ENCODE results near the gene ACACA.
"Not testable (repeated sequence)": the region's sequence is repeated elsewhere in the genome, so short reads cannot be mapped to it uniquely, and the experiment has no call there.

Gene ACACA

GRCh38 chr17:37086334-37086733 lies 320.3 kb downstream of the ACACA start:
- no peak for DNase-seq
- H3K36me3 Mint-ChIP-seq (ENCODE audit: low read depth) = peaks cover 28% of the 10 kb centered on the region
- no peak overlapping the region for H3K4me3 Mint-ChIP-seq
- H3K27ac Mint-ChIP-seq = no peak overlapping the region
- no peaks in the 10 kb centered on the region for H3K9me3 Mint-ChIP-seq
- H3K27me3 Mint-ChIP-seq = no peaks in the 10 kb centered on the region
- H3K4me1 Mint-ChIP-seq = peaks cover 31% of the 10 kb centered on the region
- ATAC-seq = no peak

- H3K27me3 Mint-ChIP-seq = no peaks in the 10 kb centered on the region
- ATAC-seq (no peak), DNase-seq (no peak)
- no peak overlapping the region for H3K27ac Mint-ChIP-seq
- H3K4me3 Mint-ChIP-seq = no peak overlapping the region
- peaks cover 30% of the 10 kb centered on the region for H3K36me3 Mint-ChIP-seq (ENCODE audit: low read depth)
- peaks cover 13% of the 10 kb centered on the region for H3K4me1 Mint-ChIP-seq
- H3K9me3 Mint-ChIP-seq = peaks cover 4% of the 10 kb centered on the region
Observed at GRCh38 chr17:37084372-37084771, 322.3 kb downstream of the ACACA start.

GRCh38 chr17:37083456-37083855 lies 323.2 kb downstream of the ACACA start:
- Mint-ChIP-seq H3K27ac (no peak overlapping the region), H3K36me3 (ENCODE audit: low read depth) (peaks cover 30% of the 10 kb centered on the region), H3K27me3 (no peaks in the 10 kb centered on the region), H3K4me1 (peaks cover 5% of the 10 kb centered on the region), H3K4me3 (no peak overlapping the region), H3K9me3 (peaks cover 6% of the 10 kb centered on the region)
- ATAC-seq (no peak), DNase-seq (no peak)

- Mint-ChIP-seq H3K9me3 (peaks cover 6% of the 10 kb centered on the region), H3K27ac (no peak overlapping the region), H3K27me3 (no peaks in the 10 kb centered on the region), H3K4me1 (peaks cover 2% of the 10 kb centered on the region), H3K36me3 (ENCODE audit: low read depth) (peaks cover 27% of the 10 kb centered on the region), H3K4me3 (no peak overlapping the region)
- DNase-seq (no peak), ATAC-seq (no peak)
Observed at GRCh38 chr17:37082985-37083384, 323.7 kb downstream of the ACACA start.

- Mint-ChIP-seq H3K4me3 (no peak overlapping the region), H3K27me3 (no peaks in the 10 kb centered on the region), H3K4me1 (no peaks in the 10 kb centered on the region), H3K9me3 (peaks cover 6% of the 10 kb centered on the region), H3K27ac (no peak overlapping the region), H3K36me3 (ENCODE audit: low read depth) (peaks cover 21% of the 10 kb centered on the region)
- no peak for ATAC-seq
- DNase-seq = no peak
Observed at GRCh38 chr17:37082311-37082860, 324.2 kb downstream of the ACACA start.

GRCh38 chr17:37081287-37081686 lies 325.3 kb downstream of the ACACA start:
- Mint-ChIP-seq H3K36me3 (ENCODE audit: low read depth) (peaks cover 13% of the 10 kb centered on the region), H3K4me3 (no peak overlapping the region), H3K9me3 (peaks cover 6% of the 10 kb centered on the region), H3K4me1 (no peaks in the 10 kb centered on the region), H3K27me3 (no peaks in the 10 kb centered on the region), H3K27ac (no peak overlapping the region)
- no peak for DNase-seq
- ATAC-seq = no peak

- no peak overlapping the region for H3K27ac Mint-ChIP-seq
- H3K36me3 Mint-ChIP-seq (ENCODE audit: low read depth) = peaks cover 5% of the 10 kb centered on the region
- H3K9me3 Mint-ChIP-seq = peaks cover 6% of the 10 kb centered on the region
- no peak for DNase-seq
- H3K4me3 Mint-ChIP-seq = no peak overlapping the region
- no peak for ATAC-seq
- H3K4me1 Mint-ChIP-seq = no peaks in the 10 kb centered on the region
- no peaks in the 10 kb centered on the region for H3K27me3 Mint-ChIP-seq
Observed at GRCh38 chr17:37079735-37080134, 326.9 kb downstream of the ACACA start.

GRCh38 chr17:37079065-37079708 lies 327.4 kb downstream of the ACACA start:
- ATAC-seq = no peak
- Mint-ChIP-seq H3K4me1 (no peaks in the 10 kb centered on the region), H3K27me3 (no peaks in the 10 kb centered on the region), H3K4me3 (no peak overlapping the region), H3K27ac (no peak overlapping the region), H3K36me3 (ENCODE audit: low read depth) (peaks cover 3% of the 10 kb centered on the region), H3K9me3 (peaks cover 6% of the 10 kb centered on the region)
- no peak for DNase-seq

GRCh38 chr17:37073464-37073863 lies 333.2 kb downstream of the ACACA start:
- DNase-seq; H3K27ac Mint-ChIP-seq; ATAC-seq; H3K4me3 Mint-ChIP-seq; H3K27me3 Mint-ChIP-seq; H3K9me3 Mint-ChIP-seq; H3K36me3 Mint-ChIP-seq (ENCODE audit: low read depth); H3K4me1 Mint-ChIP-seq: not testable (repeated sequence)

GRCh38 chr17:37069087-37069486 lies 337.5 kb downstream of the ACACA start:
- Mint-ChIP-seq H3K27me3 (no peaks in the 10 kb centered on the region), H3K4me3 (no peak overlapping the region), H3K4me1 (no peaks in the 10 kb centered on the region), H3K36me3 (ENCODE audit: low read depth) (no peaks in the 10 kb centered on the region), H3K9me3 (no peaks in the 10 kb centered on the region), H3K27ac (no peak overlapping the region)
- DNase-seq (no peak), ATAC-seq (no peak)

GRCh38 chr17:37068266-37068665 lies 338.4 kb downstream of the ACACA start:
- no peaks in the 10 kb centered on the region for H3K36me3 Mint-ChIP-seq (ENCODE audit: low read depth)
- no peak for DNase-seq
- no peaks in the 10 kb centered on the region for H3K27me3 Mint-ChIP-seq
- H3K4me3 Mint-ChIP-seq = no peak overlapping the region
- no peaks in the 10 kb centered on the region for H3K9me3 Mint-ChIP-seq
- H3K27ac Mint-ChIP-seq = no peak overlapping the region
- no peaks in the 10 kb centered on the region for H3K4me1 Mint-ChIP-seq
- no peak for ATAC-seq

- no peaks in the 10 kb centered on the region for H3K27me3 Mint-ChIP-seq
- no peak for ATAC-seq
- H3K9me3 Mint-ChIP-seq = no peaks in the 10 kb centered on the region
- H3K4me1 Mint-ChIP-seq = no peaks in the 10 kb centered on the region
- no peak overlapping the region for H3K27ac Mint-ChIP-seq
- H3K4me3 Mint-ChIP-seq = no peak overlapping the region
- no peaks in the 10 kb centered on the region for H3K36me3 Mint-ChIP-seq (ENCODE audit: low read depth)
- no peak for DNase-seq
Observed at GRCh38 chr17:37067555-37068111, 339.0 kb downstream of the ACACA start.

GRCh38 chr17:37066322-37067255 lies 340.0 kb downstream of the ACACA start:
- Mint-ChIP-seq H3K4me3 (no peak overlapping the region), H3K27me3 (no peaks in the 10 kb centered on the region), H3K4me1 (no peaks in the 10 kb centered on the region), H3K9me3 (no peaks in the 10 kb centered on the region), H3K27ac (no peak overlapping the region), H3K36me3 (ENCODE audit: low read depth) (no peaks in the 10 kb centered on the region)
- DNase-seq (no peak), ATAC-seq (no peak)

GRCh38 chr17:37065486-37066321 lies 340.9 kb downstream of the ACACA start:
- DNase-seq (no peak), ATAC-seq (no peak)
- Mint-ChIP-seq H3K27me3 (no peaks in the 10 kb centered on the region), H3K9me3 (no peaks in the 10 kb centered on the region), H3K4me3 (no peak overlapping the region), H3K4me1 (no peaks in the 10 kb centered on the region), H3K27ac (no peak overlapping the region), H3K36me3 (ENCODE audit: low read depth) (no peaks in the 10 kb centered on the region)
